MCF 10A (cell line): ENCODE results near the gene GDF15. TPM values are rescaled to one million over a fixed set of nuclear protein-coding genes. Genes with fewer than 3 reads are reported as not detected.
A peak's percentile ranks its signal among the peaks of the same experiment; 100 is the strongest.

Source experiments
- BruUV-seq: library from RNA; stranded (reverse); fragments of 400-500 nt; replicated peaks from 2 replicates; lab custom pipeline; 2021; lab: Mats Ljungman, UMichigan
- CTCF ChIA-PET: fragments of 300-600 bp; sonication (Branson Sonifier 250); formaldehyde crosslinking; extraction: SDS; loops from one replicate; lab custom pipeline; 2021; ENCODE audit warnings: antibody characterized with exemption, inconsistent platforms; lab: Yijun Ruan, JAX
- POLR2A ChIA-PET: fragments of 300-600, 350-650 bp; sonication (Branson Sonifier 250); formaldehyde crosslinking; extraction: SDS; loops from one replicate; lab custom pipeline; 2020; ENCODE audit warnings: antibody characterized with exemption, inconsistent platforms; lab: Yijun Ruan, JAX
- DNase-seq: peaks from one replicate; pipeline ENCODE4 v3.0.0-alpha.2; 2018; ENCODE audit not compliant: unreplicated experiment
- H3K27ac Mint-ChIP-seq: one replicate; pipeline ENCODE4 v1.8.0; 2022; ENCODE audit warnings: mild to moderate bottlenecking, low read depth, mixed read lengths; ENCODE audit not compliant: unreplicated experiment
- H3K27me3 Mint-ChIP-seq: one replicate; pipeline ENCODE4 v1.8.0; 2022; ENCODE audit warnings: mixed read lengths; ENCODE audit not compliant: insufficient read depth, unreplicated experiment
- H3K36me3 Mint-ChIP-seq: one replicate; pipeline ENCODE4 v1.8.0; 2022; ENCODE audit warnings: mild to moderate bottlenecking, moderate library complexity, mixed read lengths; ENCODE audit not compliant: insufficient read depth, unreplicated experiment
- H3K4me1 Mint-ChIP-seq: one replicate; pipeline ENCODE4 v1.8.0; 2022; ENCODE audit warnings: mixed read lengths; ENCODE audit not compliant: insufficient read depth, unreplicated experiment
- H3K4me3 Mint-ChIP-seq: one replicate; pipeline ENCODE4 v1.8.0; 2022; ENCODE audit warnings: mild to moderate bottlenecking, moderate library complexity, mixed read lengths; ENCODE audit not compliant: unreplicated experiment
- H3K9me3 Mint-ChIP-seq: one replicate; pipeline ENCODE4 v1.8.0; 2022; ENCODE audit warnings: mixed read lengths; ENCODE audit not compliant: unreplicated experiment
- CTCF ChIP-seq: fragments of 200-600 bp; IDR thresholded peaks from one replicate; pipeline ENCODE4 v1.8.0; 2022; ENCODE audit warnings: antibody characterized with exemption, mild to moderate bottlenecking; ENCODE audit not compliant: unreplicated experiment
- intact Hi-C: fragments of 100-400 bp; cut with micrococcal nuclease; formaldehyde crosslinking; loops from 2 replicates; pipeline ENCODE4 v1.14.1; 2022
- total RNA-seq: library from RNA; stranded (reverse); gene quantifications from 2 replicates; pipeline ENCODE4 v1.2.3, GENCODE V29; 2022

The GDF15 gene
- total RNA-seq, 1 experiment from 2014 or later = 193 TPM

DNA sequence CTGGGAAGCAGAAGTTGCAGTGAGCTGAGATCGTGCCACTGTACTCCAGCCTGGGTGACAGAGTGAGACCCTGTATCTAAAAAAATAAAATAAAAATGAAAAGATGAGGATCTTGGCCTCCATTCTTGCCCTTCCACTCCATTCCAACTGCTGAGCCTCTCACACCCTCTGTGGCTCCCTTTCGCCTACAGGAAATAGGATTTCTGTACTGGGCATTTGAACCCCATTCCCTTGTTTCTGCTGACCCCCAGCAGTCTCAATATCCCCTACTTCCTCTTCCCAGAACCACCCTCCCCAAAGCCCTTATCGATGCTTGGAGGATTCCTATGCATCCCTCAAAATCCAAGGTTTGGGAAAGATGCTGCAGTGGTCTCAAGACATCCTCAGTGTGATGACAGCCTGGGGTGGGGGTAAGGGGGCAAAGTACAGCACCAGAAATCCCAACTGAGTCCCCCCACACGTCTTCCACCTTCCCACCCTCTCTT, 12.5 kb upstream of the GDF15 start:
- TF ChIP-seq CTCF = no peak
- Mint-ChIP-seq H3K27ac (peak overlapping the region; percentile 99), H3K9me3 (no peaks in the 10 kb centered on the region), H3K36me3 (no peaks in the 10 kb centered on the region), H3K4me3 (no peak overlapping the region), H3K4me1 (peaks cover 16% of the 10 kb centered on the region), H3K27me3 (no peaks in the 10 kb centered on the region)
- intact Hi-C loops = no loop called here
- ChIA-PET CTCF (interaction anchor here (0.7 to 1.9 kb wide), 4 partner anchors 12 to 24 kb away, joined by 3 to 6 read pairs (median 4); partner anchors contain the start of gene GDF15), POLR2A (interaction anchor here (0.6 to 1.8 kb wide), 8 partner anchors 9 to 94 kb away, joined by 3 to 15 read pairs (median 3); partner anchors contain the start of gene GDF15)
- no peak for DNase-seq
- no TSS peak for BruUV-seq

DNA sequence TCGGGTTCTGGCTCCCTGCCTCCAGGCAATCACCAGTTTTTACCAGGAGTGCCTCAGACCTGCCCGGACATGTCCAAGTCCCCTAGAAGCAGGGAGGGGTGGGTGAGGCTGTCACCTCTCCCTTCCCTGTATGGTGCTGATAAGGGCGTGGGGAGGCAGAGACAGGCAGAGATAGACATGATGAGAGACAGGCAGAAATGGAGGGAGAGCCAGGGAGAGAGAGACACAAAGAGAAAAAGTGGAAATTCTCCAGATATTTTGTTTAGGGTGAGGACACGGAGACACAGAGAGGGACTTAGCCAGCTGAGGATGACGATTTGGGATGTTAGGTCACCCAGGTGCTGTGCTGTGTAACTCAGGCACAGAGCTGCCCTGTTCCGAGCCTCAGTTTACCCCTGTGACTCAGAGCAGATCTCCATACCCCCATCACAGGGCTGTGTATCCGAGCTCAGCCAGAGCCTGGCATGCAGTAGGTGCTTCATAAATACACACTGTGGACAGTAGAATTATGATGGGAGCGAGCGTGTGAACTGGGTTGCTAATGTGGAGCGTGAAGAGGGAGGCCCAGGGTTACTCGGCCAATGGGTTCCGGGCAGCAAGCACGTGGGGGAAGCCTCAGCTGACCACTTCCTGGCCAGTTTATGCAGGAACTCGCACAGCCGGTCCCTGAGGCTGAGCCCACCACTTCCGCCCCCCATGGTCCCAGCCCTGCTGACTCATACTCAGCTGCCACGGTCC, 11.9 kb upstream of the GDF15 start:
- H3K4me3 Mint-ChIP-seq = peak overlapping the region; percentile 15
- no peak for TF ChIP-seq CTCF
- peak; percentile 93 for DNase-seq
- ChIA-PET CTCF (interaction anchor here (0.6 to 1.9 kb wide), 5 partner anchors 11 to 215 kb away, joined by 3 to 6 read pairs (median 3); partner anchors contain the start of gene GDF15), POLR2A (interaction anchor here (0.6 to 1.8 kb wide), 6 partner anchors 8 to 85 kb away, joined by 3 to 15 read pairs (median 4); partner anchors contain the start of gene GDF15)
- BruUV-seq = TSS peak; percentile 91
- H3K36me3 Mint-ChIP-seq = no peaks in the 10 kb centered on the region
- H3K27ac Mint-ChIP-seq = peak overlapping the region; percentile 99
- intact Hi-C loops = loop anchor here (1.0 kb wide), 1 partner anchor 9 kb away; no protein-coding TSS in a partner anchor
- H3K9me3 Mint-ChIP-seq = no peaks in the 10 kb centered on the region
- H3K4me1 Mint-ChIP-seq = peaks cover 16% of the 10 kb centered on the region
- H3K27me3 Mint-ChIP-seq = no peaks in the 10 kb centered on the region

GRCh38 chr19:18377026-18377425, 8.9 kb upstream of the GDF15 start:
- Mint-ChIP-seq H3K9me3 (no peaks in the 10 kb centered on the region), H3K4me1 (peaks cover 25% of the 10 kb centered on the region), H3K4me3 (no peak overlapping the region), H3K27ac (no peak overlapping the region), H3K36me3 (peaks cover 2% of the 10 kb centered on the region), H3K27me3 (no peaks in the 10 kb centered on the region)
- no peak for TF ChIP-seq CTCF
- DNase-seq = no peak
- intact Hi-C loops = no loop called here
- CTCF ChIA-PET = interaction anchor here (0.9 to 1.4 kb wide), 2 partner anchors 11 to 34 kb away, joined by 3 to 5 read pairs; no protein-coding TSS in a partner anchor
- no TSS peak for BruUV-seq
- POLR2A ChIA-PET = interaction anchor here (0.5 kb wide), 1 partner anchor 38 kb away, joined by 3 read pairs; no protein-coding TSS in a partner anchor
